Ovary (tissue), 3 donors: ENCODE results near the gene MMP28.

Source experiments
- POLR2A ChIP-seq: fragments of 450-650 bp; IDR thresholded peaks from one replicate; pipeline ENCODE4 v1.6.1; 2017; ENCODE audit warnings: antibody characterized with exemption, mild to moderate bottlenecking, moderate library complexity
- TF ChIP-seq, protein P1 (sequence below), 3 donors: fragments of 450-650 bp in 2 of 3; fragments of 200-600 bp in 1 of 3; IDR thresholded peaks; one replicate each; pipeline versions ENCODE4 v1.5.1 to v1.8.0; 2016 to 2022; ENCODE audit warnings: antibody characterized with exemption in 3 of 3, mild to moderate bottlenecking in 1 of 3
- donor health status: DM: no; HTN: no; CAD: no.

DNA sequence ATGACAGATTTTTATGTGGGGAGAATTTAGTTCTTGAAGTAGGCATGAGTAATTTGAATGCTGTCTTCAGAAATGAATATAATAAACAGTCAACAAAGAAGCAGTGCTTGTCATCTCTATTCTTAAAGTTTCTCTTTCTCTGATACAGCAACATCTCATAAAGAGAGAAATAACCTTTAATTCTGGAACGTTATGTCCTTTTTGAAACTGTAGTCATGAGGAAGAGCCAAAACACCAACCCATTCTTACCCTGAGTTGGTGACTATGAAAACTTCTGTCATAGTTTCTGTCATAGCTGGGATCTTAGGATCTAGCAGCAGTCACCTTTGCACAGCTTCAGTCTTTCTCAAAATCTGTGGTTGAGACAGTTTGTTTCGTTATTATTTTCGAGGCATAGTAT is 79.3 kb downstream of the MMP28 start:
- no peak for TF ChIP-seq POLR2A
- TF ChIP-seq, protein P1, sequence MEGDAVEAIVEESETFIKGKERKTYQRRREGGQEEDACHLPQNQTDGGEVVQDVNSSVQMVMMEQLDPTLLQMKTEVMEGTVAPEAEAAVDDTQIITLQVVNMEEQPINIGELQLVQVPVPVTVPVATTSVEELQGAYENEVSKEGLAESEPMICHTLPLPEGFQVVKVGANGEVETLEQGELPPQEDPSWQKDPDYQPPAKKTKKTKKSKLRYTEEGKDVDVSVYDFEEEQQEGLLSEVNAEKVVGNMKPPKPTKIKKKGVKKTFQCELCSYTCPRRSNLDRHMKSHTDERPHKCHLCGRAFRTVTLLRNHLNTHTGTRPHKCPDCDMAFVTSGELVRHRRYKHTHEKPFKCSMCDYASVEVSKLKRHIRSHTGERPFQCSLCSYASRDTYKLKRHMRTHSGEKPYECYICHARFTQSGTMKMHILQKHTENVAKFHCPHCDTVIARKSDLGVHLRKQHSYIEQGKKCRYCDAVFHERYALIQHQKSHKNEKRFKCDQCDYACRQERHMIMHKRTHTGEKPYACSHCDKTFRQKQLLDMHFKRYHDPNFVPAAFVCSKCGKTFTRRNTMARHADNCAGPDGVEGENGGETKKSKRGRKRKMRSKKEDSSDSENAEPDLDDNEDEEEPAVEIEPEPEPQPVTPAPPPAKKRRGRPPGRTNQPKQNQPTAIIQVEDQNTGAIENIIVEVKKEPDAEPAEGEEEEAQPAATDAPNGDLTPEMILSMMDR (IDR thresholded peaks at IDR 0.05) = no peak
